Measurements from ENCODE around the gene SLC44A3.

The SLC44A3 gene

GRCh38 chr1:94899756-94900155, 79.6 kb downstream of the SLC44A3 start:
- Histone ChIP-seq H3K36me3 (ENCODE audit: control insufficient read depth, insufficient read depth, low read length) (no peaks in the 10 kb centered on the region), H3K4me3 (replicated peaks; ENCODE audit: low read depth, low read length) (no peak overlapping the region), H3K27me3 (replicated peaks; ENCODE audit: control insufficient read depth, insufficient read depth, low read length) (no peaks in the 10 kb centered on the region)
- no peak for DNase-seq (ENCODE audit: extremely low read depth, insufficient read length)
- TF ChIP-seq CTCF (IDR thresholded peaks at IDR 0.05; ENCODE audit: insufficient read depth, low read length, poor library complexity, severe bottlenecking): no peak

GRCh38 chr1:94901841-94902240, 81.7 kb downstream of the SLC44A3 start:
- TF ChIP-seq CTCF (IDR thresholded peaks at IDR 0.05; ENCODE audit: insufficient read depth, low read length, poor library complexity, severe bottlenecking): no peak
- no peaks in the 10 kb centered on the region for H3K36me3 ChIP-seq (ENCODE audit: control insufficient read depth, insufficient read depth, low read length)
- H3K4me3 ChIP-seq (replicated peaks; ENCODE audit: low read depth, low read length): no peak overlapping the region
- no peak for DNase-seq (ENCODE audit: extremely low read depth, insufficient read length)
- H3K27me3 ChIP-seq (replicated peaks; ENCODE audit: control insufficient read depth, insufficient read depth, low read length): no peaks in the 10 kb centered on the region

- no peaks in the 10 kb centered on the region for H3K36me3 ChIP-seq (ENCODE audit: control insufficient read depth, insufficient read depth, low read length)
- DNase-seq (ENCODE audit: extremely low read depth, insufficient read length): no peak
- no peak overlapping the region for H3K4me3 ChIP-seq (replicated peaks; ENCODE audit: low read depth, low read length)
- no peaks in the 10 kb centered on the region for H3K27me3 ChIP-seq (replicated peaks; ENCODE audit: control insufficient read depth, insufficient read depth, low read length)
- no peak for TF ChIP-seq CTCF (IDR thresholded peaks at IDR 0.05; ENCODE audit: insufficient read depth, low read length, poor library complexity, severe bottlenecking)
Measured at GRCh38 chr1:94903280-94904009, 83.3 kb downstream of the SLC44A3 start.

- Histone ChIP-seq H3K4me3 (replicated peaks; ENCODE audit: low read depth, low read length) (no peak overlapping the region), H3K27me3 (replicated peaks; ENCODE audit: control insufficient read depth, insufficient read depth, low read length) (no peaks in the 10 kb centered on the region), H3K36me3 (ENCODE audit: control insufficient read depth, insufficient read depth, low read length) (no peaks in the 10 kb centered on the region)
- TF ChIP-seq CTCF (IDR thresholded peaks at IDR 0.05; ENCODE audit: insufficient read depth, low read length, poor library complexity, severe bottlenecking): no peak
- DNase-seq (ENCODE audit: extremely low read depth, insufficient read length): no peak
Measured at GRCh38 chr1:94905207-94905606, 85.0 kb downstream of the SLC44A3 start.

GRCh38 chr1:94906382-94906781, 86.2 kb downstream of the SLC44A3 start:
- Histone ChIP-seq H3K36me3 (ENCODE audit: control insufficient read depth, insufficient read depth, low read length) (no peaks in the 10 kb centered on the region), H3K27me3 (replicated peaks; ENCODE audit: control insufficient read depth, insufficient read depth, low read length) (no peaks in the 10 kb centered on the region), H3K4me3 (replicated peaks; ENCODE audit: low read depth, low read length) (no peak overlapping the region)
- no peak for DNase-seq (ENCODE audit: extremely low read depth, insufficient read length)
- TF ChIP-seq CTCF (IDR thresholded peaks at IDR 0.05; ENCODE audit: insufficient read depth, low read length, poor library complexity, severe bottlenecking): no peak

- no peak for TF ChIP-seq CTCF (IDR thresholded peaks at IDR 0.05; ENCODE audit: insufficient read depth, low read length, poor library complexity, severe bottlenecking)
- Histone ChIP-seq H3K4me3 (replicated peaks; ENCODE audit: low read depth, low read length) (no peak overlapping the region), H3K36me3 (ENCODE audit: control insufficient read depth, insufficient read depth, low read length) (no peaks in the 10 kb centered on the region), H3K27me3 (replicated peaks; ENCODE audit: control insufficient read depth, insufficient read depth, low read length) (no peaks in the 10 kb centered on the region)
- DNase-seq (ENCODE audit: extremely low read depth, insufficient read length): no peak
Measured at GRCh38 chr1:94907136-94907535, 87.0 kb downstream of the SLC44A3 start.

Data from GM06990 (cell line).